Bronchial epithelial cell (primary cell): ENCODE measurements around the gene ZNF416. TPM values are rescaled to one million over a fixed set of nuclear protein-coding genes. Genes with fewer than 3 reads are reported as not detected.

ENCODE experiments used
- DNase-seq: peaks from one replicate; pipeline ENCODE4 v3.0.0-alpha.2; 2010; ENCODE audit warnings: low read depth
- FAIRE-seq: peaks from 2 replicates; lab custom pipeline; 2011; peaks lifted over from hg19 to GRCh38; lab: Jason Lieb, UNC
- H3K27me3 ChIP-seq: 2 replicates; pipeline ENCODE4 v1.5.1; 2011; ENCODE audit warnings: low read length; ENCODE audit not compliant: control insufficient read depth, insufficient read depth
- H3K36me3 ChIP-seq: 2 replicates; pipeline ENCODE4 v1.5.1; 2011; ENCODE audit warnings: low read length; ENCODE audit not compliant: control insufficient read depth, insufficient read depth
- H3K4me3 ChIP-seq: 2 replicates; pipeline ENCODE4 v1.5.1; 2011; ENCODE audit warnings: mild to moderate bottlenecking, low read depth, low read length, control low read depth
- CTCF ChIP-seq: IDR thresholded peaks from 2 replicates; pipeline ENCODE4 v1.5.1; 2011; ENCODE audit warnings: mild to moderate bottlenecking, moderate library complexity, low read length, control low read depth, inconsistent platforms; ENCODE audit not compliant: insufficient read depth, severe bottlenecking
- total RNA-seq: library from RNA; depleted of rRNA; stranded (reverse); fragments of >200 nt; gene quantifications from 2 replicates; pipeline ENCODE4 v1.2.1, GENCODE V29; 2014

The ZNF416 gene
- total RNA-seq, 1 donor from 2014 or later: 5.5 TPM

- Histone ChIP-seq H3K4me3 (no peak overlapping the region), H3K27me3 (no peaks in the 10 kb centered on the region), H3K36me3 (no peaks in the 10 kb centered on the region)
- DNase-seq (peak; percentile 3), FAIRE-seq (no peak)
- no peak for TF ChIP-seq CTCF
These were observed 12.1 kb downstream of the ZNF416 start for GRCh38 chr19:57566396-57567265.

- DNase-seq (no peak), FAIRE-seq (no peak)
- no peak for TF ChIP-seq CTCF
- H3K4me3 ChIP-seq: no peak overlapping the region
- no peaks in the 10 kb centered on the region for H3K36me3 ChIP-seq
- H3K27me3 ChIP-seq: no peaks in the 10 kb centered on the region
These were observed 15.2 kb downstream of the ZNF416 start for GRCh38 chr19:57563547-57563946.

- FAIRE-seq (no peak), DNase-seq (peak; percentile 43)
- Histone ChIP-seq H3K36me3 (peaks cover 8% of the 10 kb centered on the region), H3K27me3 (no peaks in the 10 kb centered on the region), H3K4me3 (peak overlapping the region; percentile 99)
- no peak for TF ChIP-seq CTCF
These were observed 18.6 kb downstream of the ZNF416 start for GRCh38 chr19:57560049-57560491.

- Histone ChIP-seq H3K27me3 (no peaks in the 10 kb centered on the region), H3K4me3 (peak within 1 kb of the TSS; percentile 99), H3K36me3 (peaks cover 10% of the 10 kb centered on the region)
- FAIRE-seq (no peak), DNase-seq (peak; percentile 80)
- TF ChIP-seq CTCF: no peak
These were observed 19.2 kb downstream of the ZNF416 start, which contains the start of gene ZNF550 for GRCh38 chr19:57559404-57560025. Gene ZNF550 (minus strand): TSS chr19:57559863. CDS start chr19:57559682, 181 bp downstream.

GRCh38 chr19:57559008-57559403, 19.7 kb downstream of the ZNF416 start:
- H3K27me3 ChIP-seq: no peaks in the 10 kb centered on the region
- DNase-seq (peak; percentile 8), FAIRE-seq (no peak)
- no peak for TF ChIP-seq CTCF
- H3K36me3 ChIP-seq: peaks cover 14% of the 10 kb centered on the region
- peak overlapping the region; percentile 99 for H3K4me3 ChIP-seq
